NCI-H1930 (cell line): ENCODE data around the gene KDM4B.
A peak's percentile ranks its signal among the peaks of the same experiment; 100 is the strongest.
"Not testable (repeated sequence)": the region's sequence is repeated elsewhere in the genome, so short reads cannot be mapped to it uniquely, and the experiment has no call there.

Source experiments
- DNase-seq, 2 experiments: peaks; one replicate each; lab custom pipeline; 2025; lab: John Stamatoyannopoulos, UW

KDM4B gene

GRCh38 chr19:5012688-5013457 is 44.0 kb downstream of the KDM4B start:
- DNase-seq: no peak

- DNase-seq: no peak
Observed at GRCh38 chr19:5013761-5014160, 44.8 kb downstream of the KDM4B start.

GRCh38 chr19:5014941-5015340 is 46.0 kb downstream of the KDM4B start:
- no peak for DNase-seq

- DNase-seq: no peak
Observed at GRCh38 chr19:5016268-5016667, 47.4 kb downstream of the KDM4B start.

- DNase-seq: no peak
Observed at GRCh38 chr19:5016781-5017180, 47.9 kb downstream of the KDM4B start.

- no peak for DNase-seq
Observed at GRCh38 chr19:5017235-5017634, 48.3 kb downstream of the KDM4B start.

GRCh38 chr19:5018224-5019015 is 49.5 kb downstream of the KDM4B start:
- no peak for DNase-seq

- DNase-seq: no peak
Observed at GRCh38 chr19:5020368-5020767, 51.5 kb downstream of the KDM4B start.

GRCh38 chr19:5021046-5021445 is 52.1 kb downstream of the KDM4B start:
- DNase-seq: no peak

GRCh38 chr19:5022066-5022860 is 53.4 kb downstream of the KDM4B start:
- DNase-seq: no peak

- no peak for DNase-seq
Observed at GRCh38 chr19:5023128-5023571, 54.2 kb downstream of the KDM4B start.

- DNase-seq: no peak
Observed at GRCh38 chr19:5024282-5024681, 55.4 kb downstream of the KDM4B start.

GRCh38 chr19:5025027-5025426 is 56.1 kb downstream of the KDM4B start:
- DNase-seq: no peak

GRCh38 chr19:5026706-5027273 is 57.9 kb downstream of the KDM4B start:
- no peak for DNase-seq

GRCh38 chr19:5028229-5028886 is 59.4 kb downstream of the KDM4B start:
- DNase-seq: no peak

GRCh38 chr19:5029596-5029995 is 60.7 kb downstream of the KDM4B start:
- DNase-seq: not testable (repeated sequence)

- no peak for DNase-seq
Observed at GRCh38 chr19:5030136-5030820, 61.4 kb downstream of the KDM4B start.

GRCh38 chr19:5030822-5031221 is 61.9 kb downstream of the KDM4B start:
- DNase-seq: no peak

- DNase-seq: peak; percentile 12 to 37
Observed at GRCh38 chr19:5031231-5032100, 62.6 kb downstream of the KDM4B start.
